ENCODE measurements around the gene PIGR.

- TF ChIP-seq BCL11A (IDR thresholded peaks at IDR 0.05; ENCODE audit: low read depth in 2 of 2, low read length in 2 of 2): no peak
- TF ChIP-seq POLR2AphosphoS5 (IDR thresholded peaks at IDR 0.05; ENCODE audit: low read depth, low read length): no peak
- TF ChIP-seq GABPA (IDR thresholded peaks at IDR 0.05; ENCODE audit: borderline replicate concordance, insufficient read depth, low read length): no peak
- TF ChIP-seq, protein P1, sequence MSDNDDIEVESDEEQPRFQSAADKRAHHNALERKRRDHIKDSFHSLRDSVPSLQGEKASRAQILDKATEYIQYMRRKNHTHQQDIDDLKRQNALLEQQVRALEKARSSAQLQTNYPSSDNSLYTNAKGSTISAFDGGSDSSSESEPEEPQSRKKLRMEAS (IDR thresholded peaks at IDR 0.05): no peak
- TF ChIP-seq, protein P2, sequence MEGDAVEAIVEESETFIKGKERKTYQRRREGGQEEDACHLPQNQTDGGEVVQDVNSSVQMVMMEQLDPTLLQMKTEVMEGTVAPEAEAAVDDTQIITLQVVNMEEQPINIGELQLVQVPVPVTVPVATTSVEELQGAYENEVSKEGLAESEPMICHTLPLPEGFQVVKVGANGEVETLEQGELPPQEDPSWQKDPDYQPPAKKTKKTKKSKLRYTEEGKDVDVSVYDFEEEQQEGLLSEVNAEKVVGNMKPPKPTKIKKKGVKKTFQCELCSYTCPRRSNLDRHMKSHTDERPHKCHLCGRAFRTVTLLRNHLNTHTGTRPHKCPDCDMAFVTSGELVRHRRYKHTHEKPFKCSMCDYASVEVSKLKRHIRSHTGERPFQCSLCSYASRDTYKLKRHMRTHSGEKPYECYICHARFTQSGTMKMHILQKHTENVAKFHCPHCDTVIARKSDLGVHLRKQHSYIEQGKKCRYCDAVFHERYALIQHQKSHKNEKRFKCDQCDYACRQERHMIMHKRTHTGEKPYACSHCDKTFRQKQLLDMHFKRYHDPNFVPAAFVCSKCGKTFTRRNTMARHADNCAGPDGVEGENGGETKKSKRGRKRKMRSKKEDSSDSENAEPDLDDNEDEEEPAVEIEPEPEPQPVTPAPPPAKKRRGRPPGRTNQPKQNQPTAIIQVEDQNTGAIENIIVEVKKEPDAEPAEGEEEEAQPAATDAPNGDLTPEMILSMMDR (IDR thresholded peaks at IDR 0.05; ENCODE audit: control extremely low read depth in 1 of 3, insufficient read depth in 1 of 3, low read depth in 1 of 3, low read length in 3 of 3): no peak
- TF ChIP-seq HDAC6 (IDR thresholded peaks at IDR 0.05; ENCODE audit: low read depth, low read length): no peak
- no peak for TF ChIP-seq PHF8 (conservative IDR thresholded peaks at IDR 0.05; ENCODE audit: low read depth, low read length)
- TF ChIP-seq POLR2A (IDR thresholded peaks at IDR 0.05; ENCODE audit: control extremely low read depth in 1 of 2, low read depth in 2 of 2, low read length in 2 of 2): no peak
- no peak for TF ChIP-seq ATF3 (IDR thresholded peaks at IDR 0.05; ENCODE audit: insufficient read depth, low read depth, low read length)
- no peak for TF ChIP-seq SP1 (IDR thresholded peaks at IDR 0.05; ENCODE audit: low read depth, low read length)
- TF ChIP-seq RBBP5 (IDR thresholded peaks at IDR 0.05; ENCODE audit: borderline replicate concordance, low read depth, low read length): no peak
Measured at GRCh38 chr1:206953626-206954025, 7.4 kb upstream of the PIGR start.
